IMR-90 (cell line): Measurements from ENCODE around the gene GPRIN3. TPM values are rescaled to one million over a fixed set of nuclear protein-coding genes. Genes with fewer than 3 reads are reported as not detected.

Source experiments
- ATAC-seq: fragments of 200-7000 bp; cut with Tn5 transposase; 2 replicates; pipeline ENCODE4 v1.9.1; 2020; ENCODE audit warnings: low read depth, mild to moderate bottlenecking, moderate library complexity
- BruUV-seq: library from RNA; stranded (reverse); fragments of 400-500 nt; replicated peaks from 2 replicates; lab custom pipeline; 2021; lab: Mats Ljungman, UMichigan
- CTCF ChIA-PET: fragments of 300-600 bp; formaldehyde crosslinking; extraction: SDS; loops from one replicate; lab custom pipeline; 2021; ENCODE audit warnings: antibody characterized with exemption; lab: Yijun Ruan, JAX
- POLR2A ChIA-PET: fragments of 300-600 bp; sonication (Branson Sonifier 250); formaldehyde crosslinking; loops from one replicate; lab custom pipeline; 2022; ENCODE audit warnings: antibody characterized with exemption; ENCODE audit not compliant: unreplicated experiment; lab: Charles Lee
- DNase-seq: peaks from one replicate; pipeline ENCODE4 v3.0.0; 2013
- H2AFZ ChIP-seq: replicated peaks from 2 replicates; pipeline ENCODE3; 2013; ENCODE audit warnings: low read length, mild to moderate bottlenecking; ENCODE audit not compliant: poor library complexity
- H2AK5ac ChIP-seq: 2 replicates; pipeline ENCODE4 v1.6.1; 2013; ENCODE audit warnings: low read depth, low read length, inconsistent platforms
- H2AK9ac ChIP-seq: replicated peaks from 2 replicates; pipeline ENCODE3; 2013; ENCODE audit warnings: mild to moderate bottlenecking, low read depth, low read length, moderate library complexity; ENCODE audit not compliant: poor library complexity
- H2BK120ac ChIP-seq: 2 replicates; pipeline ENCODE4 v1.6.1; 2013; ENCODE audit warnings: low read depth, low read length, inconsistent platforms
- H2BK15ac ChIP-seq: 3 replicates; pipeline ENCODE4 v1.6.1; 2013; ENCODE audit warnings: low read depth, low read length, inconsistent platforms
- H2BK20ac ChIP-seq: 2 replicates; pipeline ENCODE4 v1.6.1; 2013; ENCODE audit warnings: low read depth, mild to moderate bottlenecking, inconsistent platforms, low read length, moderate library complexity
- H2BK5ac ChIP-seq: 2 replicates; pipeline ENCODE4 v1.6.1; 2013; ENCODE audit warnings: mild to moderate bottlenecking, low read depth, low read length, inconsistent platforms; ENCODE audit not compliant: poor library complexity, severe bottlenecking
- H3K14ac ChIP-seq: replicated peaks from 2 replicates; pipeline ENCODE4 v1.6.1; 2013; ENCODE audit warnings: low read depth, low read length, inconsistent platforms
- H3K18ac ChIP-seq: 2 replicates; pipeline ENCODE4 v1.6.1; 2013; ENCODE audit warnings: low read depth, low read length, control low read depth
- H3K23ac ChIP-seq: 2 replicates; pipeline ENCODE4 v1.6.1; 2013; ENCODE audit warnings: low read depth, low read length, inconsistent platforms
- H3K27ac ChIP-seq: 2 replicates; pipeline ENCODE4 v1.5.1; 2013; ENCODE audit warnings: mild to moderate bottlenecking, control low read depth, low read length; ENCODE audit not compliant: insufficient read depth
- H3K27me3 ChIP-seq: 2 replicates; pipeline ENCODE4 v1.6.1; 2013; ENCODE audit warnings: low read length; ENCODE audit not compliant: control insufficient read depth, insufficient read depth
- H3K36me3 ChIP-seq: 2 replicates; pipeline ENCODE4 v1.6.1; 2013; ENCODE audit warnings: low read length, mixed read lengths; ENCODE audit not compliant: control insufficient read depth, insufficient read depth
- H3K4ac ChIP-seq: 2 replicates; pipeline ENCODE4 v1.6.1; 2013; ENCODE audit warnings: low read depth, low read length, inconsistent platforms
- H3K4me1 ChIP-seq: 2 replicates; pipeline ENCODE4 v1.6.1; 2013; ENCODE audit warnings: low read length, mixed read lengths; ENCODE audit not compliant: control insufficient read depth, insufficient read depth
- H3K4me2 ChIP-seq: 2 replicates; pipeline ENCODE4 v1.6.1; 2013; ENCODE audit warnings: low read depth, mild to moderate bottlenecking, control low read depth, low read length, moderate library complexity
- H3K4me3 ChIP-seq: 2 replicates; pipeline ENCODE4 v1.5.1; 2013; ENCODE audit warnings: low read depth, mild to moderate bottlenecking, control low read depth, low read length, moderate library complexity; ENCODE audit not compliant: insufficient read depth
- H3K56ac ChIP-seq: 2 replicates; pipeline ENCODE4 v1.6.1; 2013; ENCODE audit warnings: low read length, inconsistent platforms; ENCODE audit not compliant: insufficient read depth; ENCODE audit errors: extremely low read depth
- H3K79me1 ChIP-seq, 2 experiments: 2 replicates each; pipeline ENCODE4 v1.6.1; 2013; ENCODE audit warnings: low read length in 2 of 2, inconsistent platforms in 1 of 2, low read depth in 1 of 2
- H3K9ac ChIP-seq: 2 replicates; pipeline ENCODE4 v1.6.1; 2013; ENCODE audit warnings: low read depth, low read length, control low read depth
- H3K9me1 ChIP-seq: 2 replicates; pipeline ENCODE4 v1.6.1; 2013; ENCODE audit warnings: low read length, inconsistent platforms; ENCODE audit not compliant: insufficient read depth
- H3K9me3 ChIP-seq: 2 replicates; pipeline ENCODE4 v1.6.1; 2013; ENCODE audit warnings: low read length; ENCODE audit not compliant: control insufficient read depth, insufficient read depth
- H4K20me1 ChIP-seq: 2 replicates; pipeline ENCODE4 v1.6.1; 2013; ENCODE audit warnings: low read length, inconsistent platforms; ENCODE audit not compliant: insufficient read depth
- H4K5ac ChIP-seq: 2 replicates; pipeline ENCODE4 v1.6.1; 2013; ENCODE audit warnings: mild to moderate bottlenecking, low read depth, low read length, control low read depth
- H4K8ac ChIP-seq, 2 experiments: 2 replicates each; pipeline ENCODE4 v1.6.1; 2013; ENCODE audit warnings: low read depth in 2 of 2, low read length in 2 of 2, control low read depth in 1 of 2, inconsistent platforms in 1 of 2
- H4K91ac ChIP-seq: 2 replicates; pipeline ENCODE4 v1.6.1; 2013; ENCODE audit warnings: low read depth, low read length, inconsistent platforms; ENCODE audit not compliant: insufficient read depth
- BHLHE40 ChIP-seq: fragments of 150-350 bp; IDR thresholded peaks from 2 replicates; pipeline ENCODE4 v1.6.1; 2016; ENCODE audit warnings: mild to moderate bottlenecking, low read depth, low read length
- CEBPB ChIP-seq: IDR thresholded peaks from 2 replicates; pipeline ENCODE4 v1.6.1; 2012; ENCODE audit warnings: low read depth, low read length, improper control_type of control experiment
- FOS ChIP-seq: fragments of 150-350 bp; IDR thresholded peaks from 2 replicates; pipeline ENCODE4 v1.6.1; 2016; ENCODE audit warnings: low read depth, low read length
- MAFK ChIP-seq: IDR thresholded peaks from 2 replicates; pipeline ENCODE4 v1.6.1; 2012; ENCODE audit warnings: low read depth, low read length, improper control_type of control experiment
- MAZ ChIP-seq: IDR thresholded peaks from 2 replicates; pipeline ENCODE4 v1.6.1; 2012; ENCODE audit warnings: low read depth, mild to moderate bottlenecking, low read length, improper control_type of control experiment, moderate library complexity, borderline replicate concordance
- POLR2A ChIP-seq: IDR thresholded peaks from 2 replicates; pipeline ENCODE4 v1.6.1; 2012; ENCODE audit warnings: mild to moderate bottlenecking, low read depth, low read length
- RAD21 ChIP-seq: IDR thresholded peaks from 2 replicates; pipeline ENCODE4 v1.6.1; 2012; ENCODE audit warnings: low read length, improper control_type of control experiment
- RCOR1 ChIP-seq: IDR thresholded peaks from 2 replicates; pipeline ENCODE4 v1.6.1; 2012; ENCODE audit warnings: mild to moderate bottlenecking, low read length, improper control_type of control experiment; ENCODE audit not compliant: insufficient replicate concordance
- WGBS, 2 experiments: methylation state at CpG; one replicate each; pipeline versions ENCODE4 v1.1.5 to v1.1.7; 2013; ENCODE audit warnings: missing lambda C conversion rate in 2 of 2; ENCODE audit not compliant: insufficient read length in 1 of 2; ENCODE audit errors: extremely low coverage in 2 of 2; 5-methylcytosine and 5-hydroxymethylcytosine counted together
- dilution Hi-C: fragments of 300-500 bp; cut with HindIII; formaldehyde crosslinking; loops from one replicate; pipeline ENCODE4 v1.14.3; 2018; ENCODE audit warnings: low sequenced_read_pairs; ENCODE audit not compliant: unreplicated experiment
- in situ Hi-C: fragments of 300-500 bp; cut with MboI; formaldehyde crosslinking; loops from 3 replicates; pipeline ENCODE4 v1.14.3; 2019; ENCODE audit warnings: low sequenced_read_pairs, inconsistent platforms, mixed read lengths
- intact Hi-C: fragments of 100-400 bp; cut with micrococcal nuclease; formaldehyde crosslinking; loops from 2 replicates; pipeline ENCODE4 v1.10.0; 2022
- polyA plus RNA-seq, 3 experiments: library from polyadenylated mRNA; depleted of rRNA; stranded (reverse); fragments of >200 nt; gene quantifications; 2 replicates each; pipeline ENCODE4 v1.2.3, GENCODE V29; 2012; ENCODE audit warnings: low replicate concordance in 1 of 3
- total RNA-seq: library from RNA; depleted of rRNA; stranded (reverse); fragments of >200 nt; gene quantifications from 2 replicates; pipeline ENCODE4 v1.2.3, GENCODE V29; 2012
- TF ChIP-seq, protein P1 (sequence below): fragments of 150-350 bp; IDR thresholded peaks from 2 replicates; pipeline ENCODE4 v1.6.1; 2016; ENCODE audit warnings: low read depth, mild to moderate bottlenecking, low read length, moderate library complexity, borderline replicate concordance
- TF ChIP-seq, protein P2 (sequence below): fragments of 150-350 bp; IDR thresholded peaks from 2 replicates; pipeline ENCODE4 v1.6.1; 2017; ENCODE audit warnings: mild to moderate bottlenecking, antibody characterized with exemption, low read length, low read depth

GPRIN3 gene
- total and polyA plus RNA-seq, 2 of the 4 experiments (the other 2 are of a cell fraction), result under 0.01 TPM; not detected in 1

DNA sequence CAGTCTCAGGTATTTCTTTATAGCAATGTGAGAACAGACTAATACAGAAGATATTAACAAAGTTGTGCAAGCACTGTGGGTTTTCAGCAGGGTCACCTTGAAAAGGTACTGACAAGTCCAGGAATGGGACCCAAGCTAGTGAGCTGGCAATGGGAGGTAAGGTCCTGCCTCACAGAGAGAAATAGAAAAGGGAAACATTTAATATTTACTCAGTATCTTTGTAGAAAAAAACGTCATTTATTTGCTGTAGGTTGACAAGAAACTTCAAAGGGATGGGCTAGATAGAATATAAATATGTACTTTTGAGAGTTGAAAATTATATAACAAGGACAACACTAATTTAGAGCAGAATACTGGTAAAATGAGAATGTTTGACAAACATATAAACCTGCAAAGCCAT lies 89.0 kb downstream of the GPRIN3 start:
- H3K9ac ChIP-seq, result no peak overlapping the region
- H3K79me1 ChIP-seq, result no peaks in the 10 kb centered on the region
- H3K23ac ChIP-seq, result no peak overlapping the region
- no peak overlapping the region for H2BK120ac ChIP-seq
- ChIA-PET CTCF (interaction anchor here (0.9 to 1.6 kb wide), 2 partner anchors 8 to 16 kb away, joined by 4 to 6 read pairs; no protein-coding TSS in a partner anchor), POLR2A (interaction anchor here (0.6 kb wide), 1 partner anchor 10 kb away, joined by 3 read pairs; no protein-coding TSS in a partner anchor)
- H3K4ac ChIP-seq, result no peak overlapping the region
- H2BK20ac ChIP-seq, result no peak overlapping the region
- no peaks in the 10 kb centered on the region for H3K36me3 ChIP-seq
- H3K9me1 ChIP-seq, result no peaks in the 10 kb centered on the region
- DNase-seq, result no peak
- TF ChIP-seq BHLHE40, result no peak
- no peak for TF ChIP-seq FOS
- TF ChIP-seq RAD21, result no peak
- no peak for TF ChIP-seq POLR2A
- TF ChIP-seq MAZ, result no peak
- no peak for TF ChIP-seq CEBPB
- TF ChIP-seq RCOR1, result no peak
- TF ChIP-seq, protein P1, sequence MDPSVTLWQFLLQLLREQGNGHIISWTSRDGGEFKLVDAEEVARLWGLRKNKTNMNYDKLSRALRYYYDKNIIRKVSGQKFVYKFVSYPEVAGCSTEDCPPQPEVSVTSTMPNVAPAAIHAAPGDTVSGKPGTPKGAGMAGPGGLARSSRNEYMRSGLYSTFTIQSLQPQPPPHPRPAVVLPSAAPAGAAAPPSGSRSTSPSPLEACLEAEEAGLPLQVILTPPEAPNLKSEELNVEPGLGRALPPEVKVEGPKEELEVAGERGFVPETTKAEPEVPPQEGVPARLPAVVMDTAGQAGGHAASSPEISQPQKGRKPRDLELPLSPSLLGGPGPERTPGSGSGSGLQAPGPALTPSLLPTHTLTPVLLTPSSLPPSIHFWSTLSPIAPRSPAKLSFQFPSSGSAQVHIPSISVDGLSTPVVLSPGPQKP, result no peak
- no peak for TF ChIP-seq MAFK
- TF ChIP-seq, protein P2, sequence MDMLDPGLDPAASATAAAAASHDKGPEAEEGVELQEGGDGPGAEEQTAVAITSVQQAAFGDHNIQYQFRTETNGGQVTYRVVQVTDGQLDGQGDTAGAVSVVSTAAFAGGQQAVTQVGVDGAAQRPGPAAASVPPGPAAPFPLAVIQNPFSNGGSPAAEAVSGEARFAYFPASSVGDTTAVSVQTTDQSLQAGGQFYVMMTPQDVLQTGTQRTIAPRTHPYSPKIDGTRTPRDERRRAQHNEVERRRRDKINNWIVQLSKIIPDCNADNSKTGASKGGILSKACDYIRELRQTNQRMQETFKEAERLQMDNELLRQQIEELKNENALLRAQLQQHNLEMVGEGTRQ, result no peak
- no peaks in the 10 kb centered on the region for H3K4me1 ChIP-seq
- no CpG with 5 or more reads among the region's 1 CpG for WGBS, 2 experiments
- in situ Hi-C loops (no loop called here), dilution Hi-C loops (no loop called here), intact Hi-C loops (no loop called here)
- H4K5ac ChIP-seq, result no peak overlapping the region
- BruUV-seq, result no TSS peak
- H3K9me3 ChIP-seq, result no peaks in the 10 kb centered on the region
- no peak overlapping the region for H3K56ac ChIP-seq
- H3K4me2 ChIP-seq, result no peak overlapping the region
- no peak overlapping the region for H3K14ac ChIP-seq
- H2BK15ac ChIP-seq, result no peak overlapping the region
- no peak for ATAC-seq
- no peak overlapping the region for H2BK5ac ChIP-seq
- H3K27me3 ChIP-seq, result no peaks in the 10 kb centered on the region
- no peak overlapping the region for H4K91ac ChIP-seq
- no peak overlapping the region for H2AK5ac ChIP-seq
- no peaks in the 10 kb centered on the region for H4K20me1 ChIP-seq
- no peak overlapping the region for H2AK9ac ChIP-seq
- no peak overlapping the region for H3K18ac ChIP-seq
- H3K4me3 ChIP-seq, result no peak overlapping the region
- H3K27ac ChIP-seq, result no peak overlapping the region
- H2AFZ ChIP-seq, result no peak overlapping the region
- no peak overlapping the region for H4K8ac ChIP-seq
